T-helper 1 cell treated with Interleukin-12 subunit alpha and Interleukin-12 subunit beta and Interleukin-4 antibody, amounts not matched to agents 30 μg/mL and 1 μg/mL, for 36 hours (primary cell): ENCODE measurements around the gene FGF1.
A peak's percentile ranks its signal among the peaks of the same experiment; 100 is the strongest.

Experiments used
- H3K27ac Mint-ChIP-seq: one replicate; pipeline ENCODE4 v1.8.0; 2021; ENCODE audit warnings: mild to moderate bottlenecking, mixed read lengths
- H3K27me3 Mint-ChIP-seq: one replicate; pipeline ENCODE4 v1.8.0; 2021; ENCODE audit warnings: low read depth, mixed read lengths
- H3K36me3 Mint-ChIP-seq: one replicate; pipeline ENCODE4 v1.8.0; 2021; ENCODE audit warnings: low read depth, mixed read lengths
- H3K4me1 Mint-ChIP-seq: one replicate; pipeline ENCODE4 v1.8.0; 2021; ENCODE audit warnings: low read depth, mixed read lengths
- H3K4me3 Mint-ChIP-seq: one replicate; pipeline ENCODE4 v1.8.0; 2021; ENCODE audit warnings: mild to moderate bottlenecking, moderate library complexity, mixed read lengths
- H3K9me3 Mint-ChIP-seq: one replicate; pipeline ENCODE4 v1.8.0; 2021; ENCODE audit warnings: mixed read lengths

Gene FGF1

GRCh38 chr5:142685418-142686209 lies at the start of gene FGF1:
FGF1 (minus strand) TSS chr5:142686090; CDS start chr5:142614127, 71,963 bp downstream.
- peaks cover 4% of the 10 kb centered on the region for H3K27me3 Mint-ChIP-seq
- no peaks in the 10 kb centered on the region for H3K4me1 Mint-ChIP-seq
- H3K27ac Mint-ChIP-seq, result no peak within 1 kb of the TSS
- H3K36me3 Mint-ChIP-seq, result no peaks in the 10 kb centered on the region
- no peak within 1 kb of the TSS for H3K4me3 Mint-ChIP-seq
- H3K9me3 Mint-ChIP-seq, result no peaks in the 10 kb centered on the region

GRCh38 chr5:142727735-142728047 lies 41.8 kb upstream of the FGF1 start:
- Mint-ChIP-seq H3K4me3 (no peak overlapping the region), H3K27ac (no peak overlapping the region), H3K9me3 (no peaks in the 10 kb centered on the region), H3K4me1 (peaks cover 7% of the 10 kb centered on the region), H3K27me3 (no peaks in the 10 kb centered on the region), H3K36me3 (no peaks in the 10 kb centered on the region)

- Mint-ChIP-seq H3K4me3 (no peak overlapping the region), H3K36me3 (no peaks in the 10 kb centered on the region), H3K27me3 (no peaks in the 10 kb centered on the region), H3K4me1 (peaks cover 7% of the 10 kb centered on the region), H3K9me3 (no peaks in the 10 kb centered on the region), H3K27ac (no peak overlapping the region)
Observed at GRCh38 chr5:142726188-142726731, 40.4 kb upstream of the FGF1 start.

- no peak overlapping the region for H3K27ac Mint-ChIP-seq
- no peak overlapping the region for H3K4me3 Mint-ChIP-seq
- peaks cover 7% of the 10 kb centered on the region for H3K4me1 Mint-ChIP-seq
- no peaks in the 10 kb centered on the region for H3K36me3 Mint-ChIP-seq
- no peaks in the 10 kb centered on the region for H3K27me3 Mint-ChIP-seq
- H3K9me3 Mint-ChIP-seq, result no peaks in the 10 kb centered on the region
Observed at GRCh38 chr5:142725231-142726187, 39.6 kb upstream of the FGF1 start.

- H3K27me3 Mint-ChIP-seq, result no peaks in the 10 kb centered on the region
- no peaks in the 10 kb centered on the region for H3K9me3 Mint-ChIP-seq
- no peaks in the 10 kb centered on the region for H3K36me3 Mint-ChIP-seq
- H3K4me1 Mint-ChIP-seq, result peaks cover 7% of the 10 kb centered on the region
- no peak overlapping the region for H3K27ac Mint-ChIP-seq
- H3K4me3 Mint-ChIP-seq, result no peak overlapping the region
Observed at GRCh38 chr5:142724821-142725220, 38.9 kb upstream of the FGF1 start.

GRCh38 chr5:142722896-142723295 lies 37.0 kb upstream of the FGF1 start:
- Mint-ChIP-seq H3K27me3 (no peaks in the 10 kb centered on the region), H3K4me1 (peaks cover 7% of the 10 kb centered on the region), H3K9me3 (no peaks in the 10 kb centered on the region), H3K4me3 (no peak overlapping the region), H3K27ac (no peak overlapping the region), H3K36me3 (no peaks in the 10 kb centered on the region)

- Mint-ChIP-seq H3K27ac (no peak overlapping the region), H3K4me3 (no peak overlapping the region), H3K27me3 (no peaks in the 10 kb centered on the region), H3K9me3 (no peaks in the 10 kb centered on the region), H3K4me1 (peaks cover 7% of the 10 kb centered on the region), H3K36me3 (no peaks in the 10 kb centered on the region)
Observed at GRCh38 chr5:142722146-142722545, 36.3 kb upstream of the FGF1 start.

- peaks cover 4% of the 10 kb centered on the region for H3K27me3 Mint-ChIP-seq
- no peak overlapping the region for H3K4me3 Mint-ChIP-seq
- H3K27ac Mint-ChIP-seq, result no peak overlapping the region
- no peaks in the 10 kb centered on the region for H3K36me3 Mint-ChIP-seq
- no peaks in the 10 kb centered on the region for H3K9me3 Mint-ChIP-seq
- no peaks in the 10 kb centered on the region for H3K4me1 Mint-ChIP-seq
Observed at GRCh38 chr5:142720641-142721271, 34.9 kb upstream of the FGF1 start.

- Mint-ChIP-seq H3K27me3 (peaks cover 9% of the 10 kb centered on the region), H3K27ac (no peak overlapping the region), H3K9me3 (no peaks in the 10 kb centered on the region), H3K4me1 (no peaks in the 10 kb centered on the region), H3K4me3 (no peak overlapping the region), H3K36me3 (no peaks in the 10 kb centered on the region)
Observed at GRCh38 chr5:142719836-142720370, 34.0 kb upstream of the FGF1 start.

GRCh38 chr5:142717582-142718215 lies 31.8 kb upstream of the FGF1 start:
- Mint-ChIP-seq H3K27ac (no peak overlapping the region), H3K36me3 (no peaks in the 10 kb centered on the region), H3K9me3 (no peaks in the 10 kb centered on the region), H3K4me3 (no peak overlapping the region), H3K27me3 (peaks cover 13% of the 10 kb centered on the region), H3K4me1 (peaks cover 6% of the 10 kb centered on the region)

GRCh38 chr5:142716963-142717362 lies 31.1 kb upstream of the FGF1 start:
- H3K36me3 Mint-ChIP-seq, result no peaks in the 10 kb centered on the region
- H3K9me3 Mint-ChIP-seq, result no peaks in the 10 kb centered on the region
- H3K27ac Mint-ChIP-seq, result no peak overlapping the region
- H3K4me1 Mint-ChIP-seq, result peaks cover 7% of the 10 kb centered on the region
- no peak overlapping the region for H3K4me3 Mint-ChIP-seq
- peaks cover 13% of the 10 kb centered on the region for H3K27me3 Mint-ChIP-seq

- no peaks in the 10 kb centered on the region for H3K36me3 Mint-ChIP-seq
- no peak overlapping the region for H3K27ac Mint-ChIP-seq
- H3K4me1 Mint-ChIP-seq, result peaks cover 7% of the 10 kb centered on the region
- H3K27me3 Mint-ChIP-seq, result peaks cover 13% of the 10 kb centered on the region
- H3K9me3 Mint-ChIP-seq, result peaks cover 5% of the 10 kb centered on the region
- H3K4me3 Mint-ChIP-seq, result no peak overlapping the region
Observed at GRCh38 chr5:142715291-142715690, 29.4 kb upstream of the FGF1 start.

GRCh38 chr5:142713121-142713706 lies 27.3 kb upstream of the FGF1 start:
- Mint-ChIP-seq H3K27me3 (peaks cover 23% of the 10 kb centered on the region), H3K27ac (no peak overlapping the region), H3K4me1 (peaks cover 7% of the 10 kb centered on the region), H3K4me3 (peak overlapping the region; percentile 67), H3K9me3 (peaks cover 5% of the 10 kb centered on the region), H3K36me3 (no peaks in the 10 kb centered on the region)
